Measurements from ENCODE around the gene GINS2.

Gene GINS2

GRCh38 chr16:85687651-85688471, 893 bp downstream of the GINS2 start:
- peak; percentile 4 for DNase-seq

DNA sequence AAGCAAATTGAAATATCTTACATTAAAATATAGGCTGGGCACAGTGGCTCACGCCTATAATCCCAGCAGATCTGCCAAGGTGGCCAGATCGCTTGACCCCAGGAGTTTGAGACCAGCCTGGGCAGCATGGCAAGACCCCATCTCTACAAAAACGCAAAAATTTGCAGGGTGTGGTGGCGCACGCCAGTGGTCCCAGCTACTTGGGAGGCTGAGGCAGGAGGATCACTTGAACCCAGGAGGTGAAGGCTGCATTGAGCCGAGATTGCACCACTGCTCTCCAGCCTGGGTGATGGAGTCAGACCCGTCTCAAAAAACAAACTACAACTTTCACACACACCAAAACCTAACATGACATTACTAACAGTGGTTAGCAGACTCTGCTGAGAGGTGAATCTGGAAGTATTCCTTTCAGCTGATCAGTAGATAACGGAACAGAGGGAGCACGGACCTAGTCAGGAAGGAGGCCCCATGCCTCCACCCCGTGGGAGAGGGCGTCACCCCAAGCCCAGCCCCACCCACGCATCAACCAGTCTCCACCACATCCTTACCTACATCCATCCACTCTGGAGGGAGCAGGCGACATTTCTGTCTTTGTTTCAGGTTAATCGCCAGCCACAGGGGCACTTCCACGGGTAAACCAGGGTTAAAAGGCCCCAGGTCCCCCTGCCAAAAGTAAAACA, 1.7 kb downstream of the GINS2 start:
- peak; percentile 6 for DNase-seq

- DNase-seq, result no peak
Measured at GRCh38 chr16:85685251-85685650, 3.5 kb downstream of the GINS2 start.

GRCh38 chr16:85683363-85683762, 5.4 kb downstream of the GINS2 start:
- no peak for DNase-seq

DNA sequence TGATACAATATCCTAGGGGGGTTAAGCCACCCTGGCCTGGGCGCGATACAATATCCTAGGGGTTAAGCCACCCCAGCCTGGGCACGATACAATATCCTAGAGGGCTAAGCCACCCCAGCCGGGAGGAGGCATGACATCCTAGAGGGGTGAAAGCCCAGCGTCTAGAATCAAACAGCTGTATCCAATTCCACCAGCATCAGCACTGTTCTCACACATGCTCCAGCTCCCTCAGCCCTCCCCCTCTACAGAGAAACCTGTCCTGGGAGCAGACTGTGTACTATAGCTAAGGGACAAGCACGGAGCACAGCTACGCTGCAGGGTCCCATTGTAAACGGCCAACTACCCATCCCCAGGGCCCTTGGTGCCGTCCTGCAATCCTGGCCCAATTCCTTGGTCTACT, 6.2 kb downstream of the GINS2 start:
- no peak for DNase-seq

DNA sequence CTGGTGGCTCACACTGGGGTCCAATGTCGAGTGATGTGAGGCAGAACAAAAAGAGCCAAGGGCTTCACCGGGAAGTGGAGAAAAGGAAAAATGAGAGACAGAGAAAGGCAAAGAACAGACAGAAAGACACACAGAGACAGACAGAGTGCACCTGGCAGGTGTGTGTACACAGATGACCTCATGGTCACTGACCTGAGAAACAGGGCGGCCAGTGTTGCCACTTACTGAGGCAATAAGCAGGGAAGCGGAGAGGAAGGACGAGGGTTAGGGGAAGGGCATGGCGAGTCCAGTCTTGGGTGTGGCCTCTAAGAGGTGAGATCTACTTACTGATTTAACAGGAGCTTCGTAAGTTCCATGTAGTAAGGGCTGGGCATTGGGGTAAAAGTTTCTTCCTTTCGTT, 7.5 kb downstream of the GINS2 start:
- no peak for DNase-seq

GRCh38 chr16:85680352-85680944, 8.3 kb downstream of the GINS2 start:
- no peak for DNase-seq

DNA sequence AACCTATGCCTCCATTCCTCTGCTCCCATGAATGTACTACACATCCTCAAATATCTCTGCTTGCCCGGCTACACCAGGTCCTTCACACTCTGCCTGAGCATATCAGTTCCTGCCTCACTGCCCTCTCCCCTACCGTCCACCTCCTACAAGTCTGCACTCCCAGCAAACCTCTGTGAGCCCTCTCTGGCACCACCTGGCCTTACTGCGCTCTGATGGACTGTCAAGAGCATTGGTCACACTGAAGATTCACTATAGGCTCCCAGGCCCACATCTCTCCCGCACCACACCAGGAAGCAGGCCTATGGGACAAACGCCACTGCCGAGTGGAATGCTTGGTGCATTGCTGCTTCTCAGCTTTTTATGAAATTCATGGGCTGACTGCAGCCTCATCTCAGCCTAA, 8.9 kb downstream of the GINS2 start:
- DNase-seq, result no peak

- no peak for DNase-seq
Measured at GRCh38 chr16:85678821-85679220, 9.9 kb downstream of the GINS2 start.

DNA sequence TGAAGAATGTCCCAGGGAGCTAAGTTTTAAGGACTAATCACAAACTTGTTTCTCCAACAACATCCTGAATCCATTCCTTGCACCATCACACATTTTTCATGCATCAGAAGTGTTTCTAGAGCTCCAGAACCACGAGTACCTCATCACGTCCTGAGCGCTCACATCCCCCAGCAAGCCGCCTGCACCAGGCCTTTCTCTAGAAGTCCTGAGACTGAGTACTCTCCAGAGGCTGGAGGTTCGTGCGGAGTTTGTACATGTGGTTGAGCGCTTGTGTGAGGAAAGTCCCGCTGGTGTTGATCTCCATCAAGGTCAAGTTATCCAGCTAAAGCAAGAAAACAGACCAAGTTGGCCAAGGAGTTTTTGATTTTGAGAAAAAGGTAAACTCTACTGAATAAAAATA, 10.7 kb downstream of the GINS2 start:
- DNase-seq, result no peak

GRCh38 chr16:85677383-85677967, 11.3 kb downstream of the GINS2 start:
- no peak for DNase-seq

- DNase-seq, result no peak
Measured at GRCh38 chr16:85676466-85676865, 12.3 kb downstream of the GINS2 start.

- no peak for DNase-seq
Measured at GRCh38 chr16:85675251-85675874, 13.4 kb downstream of the GINS2 start.

DNA sequence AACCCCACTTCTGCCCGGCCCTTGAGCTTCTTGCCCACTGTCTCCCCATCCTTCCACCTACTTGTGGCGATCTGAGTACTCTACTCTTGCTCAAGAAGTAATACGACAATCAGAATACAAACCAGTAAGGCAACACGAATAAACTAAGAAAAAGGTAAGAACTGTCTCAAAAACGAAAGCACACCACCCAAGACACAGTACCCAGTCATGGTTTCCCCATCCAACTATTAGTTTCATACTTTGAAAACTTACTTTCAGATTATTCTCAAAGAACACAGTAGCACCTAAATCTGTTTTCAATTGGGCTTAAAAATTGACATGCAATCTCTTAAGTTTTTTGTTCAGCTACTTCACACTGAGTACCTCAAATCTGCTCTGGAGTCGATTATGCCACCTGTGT, 13.9 kb downstream of the GINS2 start:
- no peak for DNase-seq

DNA sequence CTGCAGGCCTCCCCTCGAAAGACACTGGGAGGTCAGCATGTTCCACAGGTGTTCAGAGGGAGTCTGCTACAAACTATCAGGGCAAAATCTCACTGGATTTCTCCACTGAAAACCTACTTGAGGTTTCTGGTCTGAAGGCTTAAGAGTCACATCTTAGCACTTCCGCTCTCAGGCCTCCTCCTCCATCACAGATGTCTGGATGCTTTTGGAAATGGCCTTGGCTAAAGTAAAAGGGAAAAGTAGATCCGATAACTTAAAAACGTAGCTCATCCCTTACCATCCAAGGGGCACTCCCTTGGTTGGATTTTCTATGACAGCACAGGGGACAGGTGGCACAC, 14.4 kb downstream of the GINS2 start:
- DNase-seq, result no peak

- no peak for DNase-seq
Measured at GRCh38 chr16:85673529-85674417, 15.0 kb downstream of the GINS2 start.

GRCh38 chr16:85670840-85671239, 17.9 kb downstream of the GINS2 start:
- DNase-seq, result no peak

DNA sequence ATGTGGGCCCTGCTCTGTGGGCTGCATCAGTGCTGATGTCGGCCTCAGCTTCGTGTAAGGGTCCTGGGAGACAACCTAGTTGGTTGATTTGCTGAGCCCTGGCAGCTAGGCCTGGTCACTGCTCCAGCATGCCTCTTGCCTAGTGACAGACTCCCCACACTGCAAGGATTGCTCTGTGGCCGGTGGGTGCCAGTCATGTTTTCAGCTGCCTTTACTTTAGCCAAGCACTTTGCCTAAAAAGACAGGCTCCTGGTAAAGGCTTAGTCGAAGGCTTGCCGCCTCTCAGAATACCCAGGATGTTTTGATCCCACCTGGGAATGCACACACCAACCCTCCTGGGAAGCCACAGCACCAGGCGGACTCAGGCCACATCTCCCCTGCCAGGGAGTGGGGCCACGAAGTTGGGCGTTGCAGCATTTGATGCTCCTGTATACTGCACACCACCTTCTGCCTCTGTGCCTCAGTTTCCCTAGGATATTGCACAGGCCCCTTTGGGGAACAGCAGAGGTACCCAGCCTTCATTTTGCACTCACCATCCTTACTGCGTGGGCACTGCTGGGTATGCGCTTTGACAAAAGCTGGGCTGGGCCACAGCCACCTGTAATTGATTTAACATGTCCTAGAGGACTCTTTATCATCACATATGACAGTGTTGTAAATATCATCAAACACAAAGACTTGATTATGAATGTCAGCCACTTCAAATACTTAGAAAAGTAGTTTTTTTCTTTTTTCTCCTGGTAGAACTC, 19.9 kb downstream of the GINS2 start:
- DNase-seq, result no peak

DNA sequence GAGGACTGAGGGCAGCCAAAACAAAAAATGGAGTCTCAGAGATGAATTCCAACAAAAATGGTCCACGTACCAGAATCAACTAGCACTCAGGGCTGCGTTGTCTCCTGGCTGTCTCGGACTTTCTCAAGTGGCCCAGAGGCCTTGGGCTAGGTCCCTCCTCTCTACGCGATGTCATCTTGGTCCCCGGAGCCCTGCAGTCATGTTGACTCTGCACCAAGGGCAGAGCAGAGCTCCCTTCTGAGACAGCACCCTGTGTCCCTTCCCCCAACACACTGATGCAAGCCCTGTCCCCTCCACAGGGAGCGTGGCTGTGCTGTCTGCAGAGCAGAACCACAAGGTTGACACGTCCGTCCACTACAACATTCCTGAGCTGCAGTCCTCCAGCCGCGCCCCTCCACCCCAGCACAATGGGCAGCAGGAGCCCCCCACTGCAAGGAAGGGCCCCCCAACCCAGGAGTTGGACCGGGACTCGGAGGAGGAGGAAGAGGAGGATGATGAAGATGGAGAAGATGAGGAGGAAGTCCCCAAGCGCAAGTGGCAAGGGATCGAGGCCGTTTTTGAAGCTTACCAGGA, 20.8 kb downstream of the GINS2 start:
- no peak for DNase-seq

- DNase-seq, result no peak
Measured at GRCh38 chr16:85667261-85667660, 21.5 kb downstream of the GINS2 start.

- no peak for DNase-seq
Measured at GRCh38 chr16:85665929-85666328, 22.8 kb downstream of the GINS2 start.

Measured in CD4-positive, alpha-beta T cell treated with Interleukin-10 for 1 hour (primary cell).